IMR-90 (cell line): ENCODE results near the gene TRIM71. TPM values are rescaled to one million over a fixed set of nuclear protein-coding genes. Genes with fewer than 3 reads are reported as not detected.
"Not testable (repeated sequence)": the region's sequence is repeated elsewhere in the genome, so short reads cannot be mapped to it uniquely, and the experiment has no call there.

Source experiments
- ATAC-seq: fragments of 200-7000 bp; cut with Tn5 transposase; 2 replicates; pipeline ENCODE4 v1.9.1; 2020; ENCODE audit warnings: low read depth, mild to moderate bottlenecking, moderate library complexity
- BruUV-seq: library from RNA; stranded (reverse); fragments of 400-500 nt; replicated peaks from 2 replicates; lab custom pipeline; 2021; lab: Mats Ljungman, UMichigan
- CTCF ChIA-PET: fragments of 300-600 bp; formaldehyde crosslinking; extraction: SDS; loops from one replicate; lab custom pipeline; 2021; ENCODE audit warnings: antibody characterized with exemption; lab: Yijun Ruan, JAX
- POLR2A ChIA-PET: fragments of 300-600 bp; sonication (Branson Sonifier 250); formaldehyde crosslinking; loops from one replicate; lab custom pipeline; 2022; ENCODE audit warnings: antibody characterized with exemption; ENCODE audit not compliant: unreplicated experiment; lab: Charles Lee
- DNase-seq: peaks from one replicate; pipeline ENCODE4 v3.0.0; 2013
- H2AFZ ChIP-seq: replicated peaks from 2 replicates; pipeline ENCODE3; 2013; ENCODE audit warnings: low read length, mild to moderate bottlenecking; ENCODE audit not compliant: poor library complexity
- H2AK5ac ChIP-seq: 2 replicates; pipeline ENCODE4 v1.6.1; 2013; ENCODE audit warnings: low read depth, low read length, inconsistent platforms
- H2AK9ac ChIP-seq: replicated peaks from 2 replicates; pipeline ENCODE3; 2013; ENCODE audit warnings: mild to moderate bottlenecking, low read depth, low read length, moderate library complexity; ENCODE audit not compliant: poor library complexity
- H2BK120ac ChIP-seq: 2 replicates; pipeline ENCODE4 v1.6.1; 2013; ENCODE audit warnings: low read depth, low read length, inconsistent platforms
- H2BK15ac ChIP-seq: 3 replicates; pipeline ENCODE4 v1.6.1; 2013; ENCODE audit warnings: low read depth, low read length, inconsistent platforms
- H2BK20ac ChIP-seq: 2 replicates; pipeline ENCODE4 v1.6.1; 2013; ENCODE audit warnings: low read depth, mild to moderate bottlenecking, inconsistent platforms, low read length, moderate library complexity
- H2BK5ac ChIP-seq: 2 replicates; pipeline ENCODE4 v1.6.1; 2013; ENCODE audit warnings: mild to moderate bottlenecking, low read depth, low read length, inconsistent platforms; ENCODE audit not compliant: poor library complexity, severe bottlenecking
- H3K14ac ChIP-seq: replicated peaks from 2 replicates; pipeline ENCODE4 v1.6.1; 2013; ENCODE audit warnings: low read depth, low read length, inconsistent platforms
- H3K18ac ChIP-seq: 2 replicates; pipeline ENCODE4 v1.6.1; 2013; ENCODE audit warnings: low read depth, low read length, control low read depth
- H3K23ac ChIP-seq: 2 replicates; pipeline ENCODE4 v1.6.1; 2013; ENCODE audit warnings: low read depth, low read length, inconsistent platforms
- H3K27ac ChIP-seq: 2 replicates; pipeline ENCODE4 v1.5.1; 2013; ENCODE audit warnings: mild to moderate bottlenecking, control low read depth, low read length; ENCODE audit not compliant: insufficient read depth
- H3K27me3 ChIP-seq: 2 replicates; pipeline ENCODE4 v1.6.1; 2013; ENCODE audit warnings: low read length; ENCODE audit not compliant: control insufficient read depth, insufficient read depth
- H3K36me3 ChIP-seq: 2 replicates; pipeline ENCODE4 v1.6.1; 2013; ENCODE audit warnings: low read length, mixed read lengths; ENCODE audit not compliant: control insufficient read depth, insufficient read depth
- H3K4ac ChIP-seq: 2 replicates; pipeline ENCODE4 v1.6.1; 2013; ENCODE audit warnings: low read depth, low read length, inconsistent platforms
- H3K4me1 ChIP-seq: 2 replicates; pipeline ENCODE4 v1.6.1; 2013; ENCODE audit warnings: low read length, mixed read lengths; ENCODE audit not compliant: control insufficient read depth, insufficient read depth
- H3K4me2 ChIP-seq: 2 replicates; pipeline ENCODE4 v1.6.1; 2013; ENCODE audit warnings: low read depth, mild to moderate bottlenecking, control low read depth, low read length, moderate library complexity
- H3K4me3 ChIP-seq: 2 replicates; pipeline ENCODE4 v1.5.1; 2013; ENCODE audit warnings: low read depth, mild to moderate bottlenecking, control low read depth, low read length, moderate library complexity; ENCODE audit not compliant: insufficient read depth
- H3K56ac ChIP-seq: 2 replicates; pipeline ENCODE4 v1.6.1; 2013; ENCODE audit warnings: low read length, inconsistent platforms; ENCODE audit not compliant: insufficient read depth; ENCODE audit errors: extremely low read depth
- H3K79me1 ChIP-seq, 2 experiments: 2 replicates each; pipeline ENCODE4 v1.6.1; 2013; ENCODE audit warnings: low read length in 2 of 2, inconsistent platforms in 1 of 2, low read depth in 1 of 2
- H3K9ac ChIP-seq: 2 replicates; pipeline ENCODE4 v1.6.1; 2013; ENCODE audit warnings: low read depth, low read length, control low read depth
- H3K9me1 ChIP-seq: 2 replicates; pipeline ENCODE4 v1.6.1; 2013; ENCODE audit warnings: low read length, inconsistent platforms; ENCODE audit not compliant: insufficient read depth
- H3K9me3 ChIP-seq: 2 replicates; pipeline ENCODE4 v1.6.1; 2013; ENCODE audit warnings: low read length; ENCODE audit not compliant: control insufficient read depth, insufficient read depth
- H4K20me1 ChIP-seq: 2 replicates; pipeline ENCODE4 v1.6.1; 2013; ENCODE audit warnings: low read length, inconsistent platforms; ENCODE audit not compliant: insufficient read depth
- H4K5ac ChIP-seq: 2 replicates; pipeline ENCODE4 v1.6.1; 2013; ENCODE audit warnings: mild to moderate bottlenecking, low read depth, low read length, control low read depth
- H4K8ac ChIP-seq, 2 experiments: 2 replicates each; pipeline ENCODE4 v1.6.1; 2013; ENCODE audit warnings: low read depth in 2 of 2, low read length in 2 of 2, control low read depth in 1 of 2, inconsistent platforms in 1 of 2
- H4K91ac ChIP-seq: 2 replicates; pipeline ENCODE4 v1.6.1; 2013; ENCODE audit warnings: low read depth, low read length, inconsistent platforms; ENCODE audit not compliant: insufficient read depth
- RFX5 ChIP-seq: IDR thresholded peaks from 2 replicates; pipeline ENCODE4 v1.8.0; 2012; ENCODE audit warnings: low read depth, mild to moderate bottlenecking, low read length, moderate library complexity
- WGBS, 2 experiments: methylation state at CpG; one replicate each; pipeline versions ENCODE4 v1.1.5 to v1.1.7; 2013; ENCODE audit warnings: missing lambda C conversion rate in 2 of 2; ENCODE audit not compliant: insufficient read length in 1 of 2; ENCODE audit errors: extremely low coverage in 2 of 2; 5-methylcytosine and 5-hydroxymethylcytosine counted together
- dilution Hi-C: fragments of 300-500 bp; cut with HindIII; formaldehyde crosslinking; loops from one replicate; pipeline ENCODE4 v1.14.3; 2018; ENCODE audit warnings: low sequenced_read_pairs; ENCODE audit not compliant: unreplicated experiment
- in situ Hi-C: fragments of 300-500 bp; cut with MboI; formaldehyde crosslinking; loops from 3 replicates; pipeline ENCODE4 v1.14.3; 2019; ENCODE audit warnings: low sequenced_read_pairs, inconsistent platforms, mixed read lengths
- intact Hi-C: fragments of 100-400 bp; cut with micrococcal nuclease; formaldehyde crosslinking; loops from 2 replicates; pipeline ENCODE4 v1.10.0; 2022
- polyA plus RNA-seq, 3 experiments: library from polyadenylated mRNA; depleted of rRNA; stranded (reverse); fragments of >200 nt; gene quantifications; 2 replicates each; pipeline ENCODE4 v1.2.3, GENCODE V29; 2012; ENCODE audit warnings: low replicate concordance in 1 of 3
- total RNA-seq: library from RNA; depleted of rRNA; stranded (reverse); fragments of >200 nt; gene quantifications from 2 replicates; pipeline ENCODE4 v1.2.3, GENCODE V29; 2012

Gene TRIM71
- total and polyA plus RNA-seq, 2 of the 4 experiments (the other 2 are of a cell fraction): not detected

DNA sequence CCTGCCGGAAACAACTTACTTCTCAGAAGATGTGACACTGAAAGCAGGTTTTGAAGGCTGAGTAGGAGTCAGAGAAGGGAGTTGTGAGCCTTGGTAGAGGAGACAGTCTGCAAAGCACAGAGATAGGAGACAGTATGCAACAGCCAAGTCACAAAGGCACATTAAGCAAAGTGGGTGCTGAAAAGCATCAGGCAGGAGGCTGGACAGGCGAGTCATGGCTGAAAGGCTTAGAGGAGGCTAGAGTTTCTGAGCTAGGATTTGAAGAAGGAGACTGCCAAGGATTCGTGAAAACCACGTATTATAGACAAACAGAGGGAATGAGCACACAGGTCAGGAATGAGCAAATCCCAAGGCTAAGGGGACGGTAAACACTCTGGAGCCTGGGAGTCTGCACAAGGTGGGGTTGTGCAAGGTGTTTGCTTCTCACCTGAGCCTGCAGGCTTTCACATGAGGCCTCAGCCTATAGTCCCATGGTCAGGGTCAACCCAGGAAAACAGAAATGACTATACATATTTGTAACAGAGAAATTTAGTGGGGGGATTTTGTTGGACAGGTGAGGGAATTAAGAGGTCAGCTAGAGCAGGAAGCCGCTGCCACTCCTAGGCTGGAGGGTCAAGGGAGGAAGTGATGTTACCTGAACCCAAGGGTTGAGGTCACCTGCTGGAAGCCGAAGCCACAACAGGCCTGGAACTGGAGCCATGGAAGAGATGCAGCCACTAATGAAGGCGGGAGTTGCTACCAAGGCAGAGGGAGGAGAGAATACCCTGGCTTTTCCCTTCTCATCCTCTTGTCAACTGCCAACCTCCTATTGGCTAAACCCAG, 23.1 kb upstream of the TRIM71 start (continued):
- no peak for TF ChIP-seq RFX5

- H4K5ac ChIP-seq, H3K14ac ChIP-seq, H2AK5ac ChIP-seq, H3K9me3 ChIP-seq, H4K20me1 ChIP-seq, intact Hi-C loops, ATAC-seq, H2BK5ac ChIP-seq, H4K8ac ChIP-seq, H3K23ac ChIP-seq, H3K9me1 ChIP-seq, H2BK120ac ChIP-seq, H3K4me3 ChIP-seq, H3K56ac ChIP-seq, H2BK20ac ChIP-seq, H2AK9ac ChIP-seq, in situ Hi-C loops, H3K27me3 ChIP-seq, DNase-seq, H2BK15ac ChIP-seq, H3K36me3 ChIP-seq, POLR2A ChIA-PET, H3K18ac ChIP-seq, H3K79me1 ChIP-seq, H3K27ac ChIP-seq, H2AFZ ChIP-seq, H3K4me2 ChIP-seq, H4K91ac ChIP-seq, H3K4me1 ChIP-seq, dilution Hi-C loops, CTCF ChIA-PET, H3K4ac ChIP-seq, H3K9ac ChIP-seq, BruUV-seq: not testable (repeated sequence)
- WGBS, 2 experiments: no CpG with 5 or more reads among the region's 11 CpGs
These were observed 21.3 kb upstream of the TRIM71 start for GRCh38 chr3:32796384-32796950.
